ENCODE measurements around the gene GP5. TPM values are rescaled to one million over a fixed set of nuclear protein-coding genes. Genes with fewer than 3 reads are reported as not detected.
A peak's percentile ranks its signal among the peaks of the same experiment; 100 is the strongest.

The GP5 gene
- polyA plus RNA-seq, 2 of the 4 experiments (the other 2 are of a cell fraction): not detected

GRCh38 chr3:194364652-194365434 lies 34.2 kb downstream of the GP5 start:
- no peak for DNase-seq (ENCODE audit: low read depth in 1 of 2, low spot score in 1 of 2)
- ATAC-seq: peak in 1 of 2 experiments; percentile 20; a peak in 1 of 6 replicates
- Histone ChIP-seq H3K4me2 (no peak overlapping the region), H3K9me3 (no peaks in the 10 kb centered on the region), H3K27ac (peak overlapping the region in 1 of 2 experiments; percentile 28; a peak in 1 of 6 replicates), H3K4me3 (no peak overlapping the region), H3K4me1 (peaks cover 6% of the 10 kb centered on the region; the same call in 1 of the 3 replicates)
- FAIRE-seq: no peak
- 70% methylated on average over 16 of the region's 20 CpGs for WGBS (ENCODE audit: missing lambda C conversion rate)
- ChIA-PET CTCF (interaction anchor here (8.2 kb wide), 1 partner anchor 20 kb away, joined by 52 read pairs; no protein-coding TSS in a partner anchor), POLR2A (no interaction called here)
- TF ChIP-seq EHMT2 (IDR thresholded peaks at IDR 0.05; ENCODE audit: low read depth) (no peak), RNF2 (IDR thresholded peaks at IDR 0.05; ENCODE audit: borderline replicate concordance, low read depth) (no peak), E2F6 (IDR thresholded peaks at IDR 0.05; ENCODE audit: borderline replicate concordance, low read depth) (no peak), CBX2 (IDR thresholded peaks at IDR 0.05; ENCODE audit: borderline replicate concordance, low read depth) (no peak), FOSB (CRISPR knock-in tag; IDR thresholded peaks at IDR 0.05) (no peak), MAZ (IDR thresholded peaks at IDR 0.05; ENCODE audit: borderline replicate concordance, low read depth, low read length) (no peak), SMC3 (IDR thresholded peaks at IDR 0.05) (no peak), KDM1A (IDR thresholded peaks at IDR 0.05; ENCODE audit: low read depth) (no peak), CHD2 (IDR thresholded peaks at IDR 0.05; ENCODE audit: low read length, partially characterized antibody) (no peak), EP300 (IDR thresholded peaks at IDR 0.05) (no peak), ZC3H11A (IDR thresholded peaks at IDR 0.05) (no peak)

GRCh38 chr3:194364314-194364651 lies 34.8 kb downstream of the GP5 start:
- CTCF ChIA-PET: interaction anchor here (1.5 to 8.2 kb wide), 2 partner anchors 20 to 40 kb away, joined by 3 to 52 read pairs; no protein-coding TSS in a partner anchor
- TF ChIP-seq CBX8 (IDR thresholded peaks at IDR 0.05) (no peak), CBX2 (IDR thresholded peaks at IDR 0.05; ENCODE audit: borderline replicate concordance, low read depth) (no peak), BCL3 (IDR thresholded peaks at IDR 0.05) (no peak), FOSL2 (IDR thresholded peaks at IDR 0.05) (no peak), FOSL2 (CRISPR knock-in tag; IDR thresholded peaks at IDR 0.05) (no peak), MYC (IDR thresholded peaks at IDR 0.05; ENCODE audit: borderline replicate concordance, low read length) (no peak), HES2 (IDR thresholded peaks at IDR 0.05) (no peak), ESRRA (IDR thresholded peaks at IDR 0.05; ENCODE audit: borderline replicate concordance, low read length) (no peak), NPAS2 (CRISPR knock-in tag; IDR thresholded peaks at IDR 0.05; ENCODE audit: borderline replicate concordance) (no peak), FOXS1 (CRISPR knock-in tag; IDR thresholded peaks at IDR 0.05) (no peak), EHMT2 (IDR thresholded peaks at IDR 0.05; ENCODE audit: low read depth) (no peak), KDM5A (IDR thresholded peaks at IDR 0.05) (no peak)
- FAIRE-seq: no peak
- Histone ChIP-seq H3K4me3 (no peak overlapping the region), H3K9me3 (no peaks in the 10 kb centered on the region), H3K4me1 (0 out of 3 replicates have a peak, but pooled peaks cover 2% of the 10 kb centered on the region), H3K4me2 (no peak overlapping the region), H3K27ac (no peak overlapping the region; a peak in 1 of 6 replicates)
- ATAC-seq: no peak
- no peak for DNase-seq (ENCODE audit: low read depth in 1 of 2, low spot score in 1 of 2)
- POLR2A ChIA-PET: no interaction called here
- WGBS (ENCODE audit: missing lambda C conversion rate): 70% methylated on average over 3 of the region's 3 CpGs

- DNase-seq (ENCODE audit: low read depth in 1 of 2, low spot score in 1 of 2): no peak
- CTCF ChIA-PET: interaction anchor here (8.2 kb wide), 1 partner anchor 16 kb away, joined by 52 read pairs; no protein-coding TSS in a partner anchor
- no peaks in the 10 kb centered on the region for H3K4me1 ChIP-seq
- 86% methylated on average over 14 of the region's 18 CpGs for WGBS (ENCODE audit: missing lambda C conversion rate)
- no peak for FAIRE-seq
- POLR2A ChIA-PET: no interaction called here
- no peak for ATAC-seq
- TF ChIP-seq EP300 (IDR thresholded peaks at IDR 0.05) (no peak), EHMT2 (IDR thresholded peaks at IDR 0.05; ENCODE audit: low read depth) (no peak), TFCP2L1 (CRISPR knock-in tag; IDR thresholded peaks at IDR 0.05) (no peak), JUN (IDR thresholded peaks at IDR 0.05) (no peak), E2F6 (IDR thresholded peaks at IDR 0.05; ENCODE audit: borderline replicate concordance, low read depth) (no peak), RNF2 (IDR thresholded peaks at IDR 0.05; ENCODE audit: borderline replicate concordance, low read depth) (no peak)
- no peak overlapping the region for H3K4me2 ChIP-seq
- H3K9me3 ChIP-seq: no peaks in the 10 kb centered on the region
- H3K27ac ChIP-seq: no peak overlapping the region
- H3K4me3 ChIP-seq: no peak overlapping the region
Observed at GRCh38 chr3:194360568-194360967, 38.5 kb downstream of the GP5 start.

Data from A549 (cell line).